NB4 (cell line): Measurements from ENCODE around the gene RRAD.

Source experiments
- MYC ChIP-seq: IDR thresholded peaks from 2 replicates; pipeline ENCODE4 v1.6.1; 2011; ENCODE audit warnings: low read depth, low read length
- POLR2A ChIP-seq: IDR thresholded peaks from 2 replicates; pipeline ENCODE4 v1.6.1; 2011; ENCODE audit warnings: mild to moderate bottlenecking; ENCODE audit not compliant: insufficient read length; ENCODE audit errors: extremely low read depth
- TF ChIP-seq, protein P1 (sequence below): IDR thresholded peaks from one replicate; pipeline ENCODE4 v1.5.1; 2012; ENCODE audit warnings: low read depth, low read length
- TF ChIP-seq, protein P2 (sequence below): IDR thresholded peaks from 2 replicates; pipeline ENCODE4 v1.6.1; 2011; ENCODE audit warnings: low read depth, low read length

DNA sequence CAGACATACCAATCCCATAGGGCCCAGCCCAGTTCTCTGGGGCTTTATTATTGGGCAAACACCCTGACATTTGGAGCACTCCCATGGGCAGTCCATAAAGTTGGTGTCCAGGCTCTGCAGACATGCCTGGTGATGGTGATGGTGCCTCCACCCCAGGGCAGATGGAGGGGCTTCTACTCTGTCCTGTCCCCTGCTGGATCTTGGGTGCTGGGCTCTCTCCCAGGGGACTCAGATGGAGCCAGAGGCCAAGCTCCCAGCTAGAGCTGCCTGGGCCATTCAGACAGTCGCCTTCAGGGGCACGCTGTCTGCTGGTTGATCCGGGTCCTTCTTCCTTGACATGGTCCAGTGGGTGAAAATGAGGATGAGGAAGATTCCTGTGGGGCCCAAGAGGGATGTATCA is 17.2 kb downstream of the RRAD start:
- TF ChIP-seq, protein P1, sequence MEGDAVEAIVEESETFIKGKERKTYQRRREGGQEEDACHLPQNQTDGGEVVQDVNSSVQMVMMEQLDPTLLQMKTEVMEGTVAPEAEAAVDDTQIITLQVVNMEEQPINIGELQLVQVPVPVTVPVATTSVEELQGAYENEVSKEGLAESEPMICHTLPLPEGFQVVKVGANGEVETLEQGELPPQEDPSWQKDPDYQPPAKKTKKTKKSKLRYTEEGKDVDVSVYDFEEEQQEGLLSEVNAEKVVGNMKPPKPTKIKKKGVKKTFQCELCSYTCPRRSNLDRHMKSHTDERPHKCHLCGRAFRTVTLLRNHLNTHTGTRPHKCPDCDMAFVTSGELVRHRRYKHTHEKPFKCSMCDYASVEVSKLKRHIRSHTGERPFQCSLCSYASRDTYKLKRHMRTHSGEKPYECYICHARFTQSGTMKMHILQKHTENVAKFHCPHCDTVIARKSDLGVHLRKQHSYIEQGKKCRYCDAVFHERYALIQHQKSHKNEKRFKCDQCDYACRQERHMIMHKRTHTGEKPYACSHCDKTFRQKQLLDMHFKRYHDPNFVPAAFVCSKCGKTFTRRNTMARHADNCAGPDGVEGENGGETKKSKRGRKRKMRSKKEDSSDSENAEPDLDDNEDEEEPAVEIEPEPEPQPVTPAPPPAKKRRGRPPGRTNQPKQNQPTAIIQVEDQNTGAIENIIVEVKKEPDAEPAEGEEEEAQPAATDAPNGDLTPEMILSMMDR, result no peak
- TF ChIP-seq MYC (no peak), POLR2A (no peak)
- TF ChIP-seq, protein P2, sequence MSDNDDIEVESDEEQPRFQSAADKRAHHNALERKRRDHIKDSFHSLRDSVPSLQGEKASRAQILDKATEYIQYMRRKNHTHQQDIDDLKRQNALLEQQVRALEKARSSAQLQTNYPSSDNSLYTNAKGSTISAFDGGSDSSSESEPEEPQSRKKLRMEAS, result no peak
